Measurements from ENCODE around the gene CLDN6.
"Not testable (repeated sequence)": the region's sequence is repeated elsewhere in the genome, so short reads cannot be mapped to it uniquely, and the experiment has no call there.

Gene CLDN6, protein sequence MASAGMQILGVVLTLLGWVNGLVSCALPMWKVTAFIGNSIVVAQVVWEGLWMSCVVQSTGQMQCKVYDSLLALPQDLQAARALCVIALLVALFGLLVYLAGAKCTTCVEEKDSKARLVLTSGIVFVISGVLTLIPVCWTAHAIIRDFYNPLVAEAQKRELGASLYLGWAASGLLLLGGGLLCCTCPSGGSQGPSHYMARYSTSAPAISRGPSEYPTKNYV

GRCh38 chr16:3017794-3018506 is at the start of gene CLDN6:
Gene CLDN6 (minus strand): TSS chr16:3018183. CDS start chr16:3016021, 2,162 bp downstream.
- no peak for DNase-seq

- DNase-seq, result no peak
These were observed 48.4 kb upstream of the CLDN6 start for GRCh38 chr16:3066440-3066748.

DNA sequence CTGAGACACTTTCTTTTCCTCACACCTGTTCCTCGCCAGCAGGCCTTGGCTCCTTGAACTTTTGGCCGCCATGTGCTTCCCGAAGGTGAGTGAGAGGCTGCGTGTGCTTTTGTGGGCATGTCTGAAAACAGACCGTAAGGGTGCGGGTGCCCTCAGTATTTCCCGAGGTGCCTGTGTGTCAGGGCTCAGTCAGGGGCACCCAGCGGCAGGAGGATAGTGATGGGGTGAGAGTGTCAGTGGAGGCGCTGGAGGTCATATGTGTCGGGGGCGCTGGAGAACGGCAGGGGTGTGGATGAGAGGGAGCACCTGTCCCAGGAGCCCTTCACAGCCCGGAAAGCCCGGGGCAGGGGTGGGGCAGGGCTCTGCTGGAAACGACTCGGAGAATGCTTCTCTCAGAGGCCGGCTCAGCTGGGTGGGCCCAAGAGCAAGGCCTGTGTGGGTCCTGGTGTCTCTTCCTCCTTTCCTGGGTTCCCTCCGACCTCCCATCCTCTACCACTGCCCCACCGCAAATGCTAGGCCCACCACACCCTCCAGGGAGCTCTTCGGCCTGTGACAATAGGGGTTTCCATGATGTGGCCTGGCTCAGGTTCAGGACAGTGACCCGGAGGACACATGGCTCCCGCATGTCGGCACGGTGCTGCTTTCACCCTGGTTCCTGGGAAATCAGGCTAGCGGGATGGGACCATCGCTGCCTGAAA is 47.9 kb upstream of the CLDN6 start:
- no peak for DNase-seq

DNA sequence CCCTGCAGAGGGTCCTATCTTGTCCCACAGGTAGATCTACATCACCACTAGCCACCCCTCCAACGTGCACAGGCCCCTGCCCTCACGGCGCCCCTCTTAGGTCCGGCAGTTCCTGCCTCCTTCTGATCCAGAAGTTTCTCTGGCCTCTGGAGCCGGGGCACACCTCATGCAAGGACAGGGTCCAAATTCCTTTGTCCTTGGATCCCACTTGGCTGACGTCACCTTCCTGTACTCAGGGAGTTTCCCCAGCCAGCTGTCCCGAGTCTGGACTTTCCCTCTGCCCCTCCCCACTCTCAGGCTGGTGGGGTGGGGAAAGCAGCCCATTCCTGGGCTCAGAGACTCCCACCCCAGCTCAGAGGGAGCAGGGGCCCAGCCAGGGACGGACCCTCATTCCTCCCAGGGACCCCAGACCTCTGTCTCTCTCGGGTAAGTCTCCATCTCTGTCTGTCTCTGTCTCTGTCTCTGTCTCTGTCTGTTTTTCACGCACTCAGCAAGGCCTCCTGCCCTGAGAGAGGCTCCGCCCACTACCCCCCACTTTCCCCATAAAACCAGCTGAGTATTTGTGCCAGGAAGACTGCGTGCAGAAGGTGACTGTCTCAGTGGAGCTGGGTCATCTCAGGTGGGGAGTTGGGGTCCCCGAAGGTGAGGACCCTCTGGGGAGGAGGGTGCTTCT is 47.2 kb upstream of the CLDN6 start, which contains the start of gene IL32:
Gene IL32, plus strand, starts transcription at position 572 of the 673 bp plus-strand sequence. CDS start 172 bp downstream, outside the sequence.
- no peak for DNase-seq

DNA sequence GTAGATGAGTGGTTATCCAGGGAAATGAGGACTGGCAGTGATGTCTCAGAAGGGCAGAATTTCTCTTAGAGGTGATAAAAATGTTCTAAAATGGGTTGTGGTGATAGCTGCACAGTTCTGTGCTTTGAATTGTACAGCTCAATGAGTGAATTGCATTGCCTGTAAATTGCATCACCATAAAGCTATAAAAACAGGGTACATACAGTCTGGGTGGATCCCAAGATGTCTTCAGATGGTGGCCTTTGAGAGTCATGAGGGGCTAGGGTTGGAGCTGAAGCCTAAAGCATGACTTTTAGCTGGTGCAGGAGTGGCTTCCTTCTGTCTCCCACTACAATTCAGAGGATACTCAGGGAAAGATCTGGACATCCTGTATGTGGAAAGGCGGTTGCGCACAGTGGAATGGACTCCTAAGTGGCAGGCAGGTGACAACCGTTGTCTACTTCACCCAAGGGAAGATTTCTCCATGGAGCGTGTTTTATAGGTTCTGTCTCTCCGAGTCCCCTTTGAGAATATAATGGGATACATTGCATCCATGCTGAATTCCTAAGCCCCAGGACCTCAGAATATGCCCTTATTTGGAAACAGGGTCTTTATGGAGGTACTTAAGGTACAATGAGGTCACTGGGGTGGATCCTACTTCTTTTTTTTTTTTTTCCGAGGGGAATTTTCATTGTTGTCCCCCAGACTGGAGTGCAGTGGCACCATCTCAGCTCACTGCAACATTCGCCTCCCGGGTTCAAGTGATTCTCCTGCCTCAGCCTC is 45.8 kb upstream of the CLDN6 start:
- no peak for DNase-seq

DNA sequence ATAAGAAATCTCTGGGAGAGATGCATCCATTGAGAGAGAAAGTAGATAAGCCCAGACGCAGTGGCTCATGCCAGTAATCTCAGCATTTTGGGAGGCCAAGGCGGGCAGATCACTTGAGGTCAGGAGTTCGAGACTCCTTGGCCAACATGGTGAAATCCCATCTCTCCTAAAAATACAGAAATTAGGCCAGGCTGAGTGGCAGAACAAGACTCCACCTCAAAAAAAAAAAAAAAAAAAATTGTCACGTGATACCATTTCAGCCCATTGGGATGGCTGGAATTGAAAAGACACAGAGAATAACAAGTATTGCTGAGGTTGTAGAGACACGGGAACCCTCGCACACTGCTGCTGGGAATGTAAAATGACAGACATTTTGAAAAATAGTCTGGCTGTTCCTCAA is 44.6 kb upstream of the CLDN6 start:
- no peak for DNase-seq

- no peak for DNase-seq
These were observed 42.5 kb upstream of the CLDN6 start for GRCh38 chr16:3060339-3061127.

DNA sequence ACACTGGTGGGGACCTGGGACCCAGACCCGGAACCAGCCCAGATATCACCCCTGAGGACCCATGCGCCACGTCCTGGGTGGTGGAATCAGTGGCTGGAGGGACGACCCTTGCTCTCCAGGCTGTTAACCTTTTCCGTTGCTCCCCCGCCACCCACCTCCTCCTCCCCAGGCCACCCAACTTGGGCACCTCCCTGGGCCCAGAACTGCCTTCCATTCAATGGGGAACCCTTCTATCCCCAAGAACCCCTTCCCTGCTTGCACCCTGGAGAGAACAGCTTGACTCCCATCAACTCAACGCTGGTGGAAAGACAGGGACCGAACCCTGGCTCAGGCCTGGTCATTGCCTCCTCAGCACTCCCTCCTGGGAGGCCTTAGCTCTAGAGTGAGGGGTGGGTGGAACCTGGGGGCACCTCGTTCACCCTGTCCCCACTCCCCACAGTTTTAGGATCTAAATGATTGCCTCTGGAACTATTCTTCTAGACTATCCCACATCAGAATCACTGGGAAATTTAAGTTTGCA is 41.8 kb upstream of the CLDN6 start:
- DNase-seq, result no peak

- peak; percentile 76 for DNase-seq
These were observed 41.2 kb upstream of the CLDN6 start for GRCh38 chr16:3059041-3059722.

- DNase-seq, result peak; percentile 7
These were observed 40.4 kb upstream of the CLDN6 start for GRCh38 chr16:3058139-3059030.

DNA sequence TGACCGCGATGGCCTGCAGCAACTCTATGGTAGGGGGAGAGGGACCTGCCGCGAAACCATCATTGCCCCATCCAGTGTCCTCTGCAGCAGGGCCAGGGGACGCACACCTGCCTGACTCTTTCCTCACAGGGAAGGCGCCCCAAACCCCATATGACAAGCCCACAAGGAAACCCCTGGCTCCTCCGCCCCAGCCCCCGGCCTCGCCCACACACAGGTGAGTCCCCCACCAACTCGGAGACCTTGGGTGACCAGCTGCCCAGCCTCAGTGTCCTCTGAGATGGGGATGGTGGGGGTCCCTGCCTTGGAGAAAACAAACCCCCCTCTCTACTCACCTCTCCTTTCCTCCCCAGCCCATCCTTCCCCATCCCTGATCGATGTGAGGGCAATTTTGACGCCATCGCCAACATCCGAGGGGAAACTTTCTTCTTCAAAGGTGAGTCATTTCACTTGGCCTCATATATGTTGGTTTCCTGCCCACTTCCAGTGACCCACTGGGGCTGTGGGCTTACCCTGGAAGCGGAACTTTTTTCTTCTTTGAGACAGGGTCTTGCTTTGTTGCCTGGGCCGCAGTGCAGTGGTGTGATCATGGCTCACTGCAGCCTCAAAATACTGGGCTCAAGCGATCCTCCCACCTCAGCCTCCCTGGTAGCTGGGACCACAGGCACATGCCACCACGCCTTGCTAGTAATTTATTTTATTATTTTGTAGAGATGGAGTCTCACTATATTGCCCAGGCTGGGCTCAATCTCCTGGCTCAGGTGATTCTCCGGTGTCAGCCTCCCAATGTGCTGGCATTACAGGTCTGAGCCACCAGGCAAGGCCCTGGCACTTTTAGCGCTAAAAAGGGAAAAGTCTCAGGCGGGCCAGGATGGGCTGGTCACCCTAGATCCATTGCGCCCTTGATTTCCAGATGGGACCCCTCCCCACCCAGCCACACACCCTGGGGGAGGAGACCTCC is 39.5 kb upstream of the CLDN6 start:
- DNase-seq, result no peak

DNA sequence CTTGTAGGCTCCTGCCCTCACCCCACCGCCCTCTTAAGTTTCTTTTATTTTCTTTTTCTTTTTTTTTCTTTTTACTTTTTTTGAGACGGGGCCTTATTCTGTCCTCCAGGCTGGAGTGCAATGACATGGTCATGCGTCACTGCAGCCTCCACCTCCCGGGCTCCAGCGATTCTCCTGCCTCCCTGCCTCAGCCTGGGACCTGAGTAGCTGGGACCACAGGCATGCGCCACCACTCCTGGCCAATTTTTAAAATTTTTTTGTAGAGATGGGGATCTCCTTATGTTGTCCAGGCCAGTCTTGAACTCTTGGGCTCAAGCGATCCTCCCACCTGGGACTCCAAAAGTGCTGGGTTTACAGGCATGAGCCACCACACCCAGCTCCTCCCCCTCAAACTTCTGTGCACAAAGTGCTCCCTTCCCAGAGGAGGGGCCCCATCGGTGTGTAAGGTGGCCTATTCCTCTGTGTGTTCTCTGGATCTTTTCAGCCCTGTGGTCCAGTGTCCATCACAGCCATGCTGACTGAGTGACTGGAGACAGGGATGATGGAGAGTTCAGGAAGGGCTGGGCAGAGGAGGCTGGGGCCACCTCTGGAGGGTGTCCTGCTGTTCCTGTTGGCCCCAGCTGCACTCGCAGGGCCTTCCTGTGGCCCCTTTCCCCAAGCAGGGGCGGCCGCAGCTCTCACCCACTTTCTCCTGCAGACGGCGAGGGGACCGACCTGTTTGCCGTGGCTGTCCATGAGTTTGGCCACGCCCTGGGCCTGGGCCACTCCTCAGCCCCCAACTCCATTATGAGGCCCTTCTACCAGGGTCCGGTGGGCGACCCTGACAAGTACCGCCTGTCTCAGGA is 38.6 kb upstream of the CLDN6 start:
- DNase-seq, result no peak

DNA sequence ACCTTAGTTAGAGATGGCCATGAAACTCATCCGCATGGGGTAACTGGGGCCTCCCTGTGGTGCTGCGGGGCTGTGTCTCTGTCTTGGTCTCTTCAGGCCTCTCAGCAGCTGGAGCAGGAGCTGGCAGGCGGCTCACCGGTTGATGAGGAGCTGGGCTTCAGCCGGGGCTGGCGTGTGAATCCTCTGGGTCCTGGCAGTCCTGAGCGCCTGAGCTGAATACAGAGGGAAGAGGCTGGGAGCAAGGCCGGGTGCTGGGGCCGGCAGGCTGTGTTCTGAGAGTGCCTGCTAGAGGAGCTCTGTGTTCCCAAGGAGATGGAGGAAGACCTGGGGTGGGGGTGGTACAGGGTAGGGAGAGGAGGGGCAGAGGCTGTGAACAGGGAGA is 37.7 kb upstream of the CLDN6 start:
- DNase-seq, result not testable (repeated sequence)

DNA sequence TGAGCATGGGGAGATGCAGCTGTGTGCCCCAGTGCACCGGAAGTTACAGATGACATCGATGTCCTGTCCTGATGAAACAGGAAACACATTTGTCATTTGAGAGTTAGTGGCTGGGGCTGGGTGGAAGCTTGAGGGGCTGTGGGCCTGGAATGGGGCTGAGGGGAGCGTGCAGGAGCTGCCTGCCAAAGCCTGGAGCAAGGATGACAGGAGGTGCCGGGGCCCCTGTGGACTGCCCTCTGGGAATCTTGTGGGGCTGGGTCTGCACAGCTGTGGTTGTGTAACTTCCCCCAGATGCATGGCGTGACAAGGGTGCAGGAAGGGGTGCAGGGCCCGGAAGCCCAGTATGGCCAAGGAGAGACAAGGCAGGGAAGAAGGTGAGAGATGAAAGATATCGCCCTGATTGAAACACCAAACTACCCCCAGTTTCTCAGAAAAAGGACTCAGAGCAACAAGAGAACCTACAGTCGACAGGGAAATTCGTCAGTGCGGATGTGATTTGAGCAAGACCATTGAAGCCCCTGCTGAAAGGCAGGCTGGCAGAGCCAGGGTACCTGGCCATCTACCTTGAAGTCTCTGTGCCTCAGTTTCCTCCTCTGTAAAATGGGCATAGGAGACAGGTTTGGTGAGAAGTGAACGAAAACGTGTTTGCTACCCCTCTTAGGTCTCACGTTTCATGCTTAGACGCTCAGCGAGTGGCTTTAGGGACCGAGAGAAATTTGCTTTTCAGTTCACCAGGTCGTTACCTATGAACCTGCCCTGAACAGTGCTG is 37.2 kb upstream of the CLDN6 start:
- peak; percentile 75 for DNase-seq

DNA sequence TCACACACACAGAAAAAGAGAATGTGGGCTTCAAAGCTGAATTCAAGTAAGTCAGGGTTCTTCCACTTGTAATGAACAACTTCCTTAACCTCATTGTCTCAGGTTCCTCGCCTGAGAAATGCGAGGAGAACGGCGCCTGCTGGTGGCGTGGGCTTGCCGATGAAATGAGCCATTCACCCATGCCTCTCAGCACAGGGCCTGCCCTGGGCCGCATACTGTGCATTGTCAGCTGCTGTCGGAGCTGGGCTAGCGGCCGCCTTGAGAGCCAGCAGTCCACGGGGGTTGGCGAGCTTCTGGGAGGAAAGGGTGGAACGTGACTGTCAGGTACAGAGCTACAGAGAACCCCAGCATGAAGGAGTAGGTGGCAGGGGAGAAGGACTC is 35.3 kb upstream of the CLDN6 start:
- DNase-seq, result peak; percentile 27

GRCh38 chr16:3052571-3053329 is 34.8 kb upstream of the CLDN6 start:
- not testable (repeated sequence) for DNase-seq

All from MV-4-11 (cell line).